OCI-LY7 (cell line): Measurements from ENCODE around the gene SLC25A23.

Experiments used
- CTCF ChIP-seq: fragments of 200-600 bp; sonication (generic); conservative IDR thresholded peaks from 2 replicates; pipeline ENCODE4 v1.5.1; 2014; ENCODE audit warnings: mild to moderate bottlenecking, antibody characterized with exemption, low read length, moderate library complexity, mixed read lengths
- EZH2phosphoT487 ChIP-seq: fragments of 200-600 bp; sonication (generic); IDR thresholded peaks from 2 replicates; pipeline ENCODE4 v1.6.1; 2018; ENCODE audit warnings: low read depth, borderline replicate concordance, mild to moderate bottlenecking, mixed run types, antibody characterized with exemption, low read length, moderate library complexity, mixed read lengths

GRCh38 chr19:6413291-6413690, 46.3 kb downstream of the SLC25A23 start:
- TF ChIP-seq CTCF, result no peak
- no peak for TF ChIP-seq EZH2phosphoT487
